CD4-positive, alpha-beta T cell treated with Interleukin-1 beta for 1 hour (primary cell): ENCODE results near the gene HEXD.
"Not testable (repeated sequence)": the region's sequence is repeated elsewhere in the genome, so short reads cannot be mapped to it uniquely, and the experiment has no call there.

Source experiments
- DNase-seq, 2 donors: peaks; one replicate each; pipeline ENCODE4 v3.0.0-alpha.2; 2020 to 2022

Gene HEXD

DNA sequence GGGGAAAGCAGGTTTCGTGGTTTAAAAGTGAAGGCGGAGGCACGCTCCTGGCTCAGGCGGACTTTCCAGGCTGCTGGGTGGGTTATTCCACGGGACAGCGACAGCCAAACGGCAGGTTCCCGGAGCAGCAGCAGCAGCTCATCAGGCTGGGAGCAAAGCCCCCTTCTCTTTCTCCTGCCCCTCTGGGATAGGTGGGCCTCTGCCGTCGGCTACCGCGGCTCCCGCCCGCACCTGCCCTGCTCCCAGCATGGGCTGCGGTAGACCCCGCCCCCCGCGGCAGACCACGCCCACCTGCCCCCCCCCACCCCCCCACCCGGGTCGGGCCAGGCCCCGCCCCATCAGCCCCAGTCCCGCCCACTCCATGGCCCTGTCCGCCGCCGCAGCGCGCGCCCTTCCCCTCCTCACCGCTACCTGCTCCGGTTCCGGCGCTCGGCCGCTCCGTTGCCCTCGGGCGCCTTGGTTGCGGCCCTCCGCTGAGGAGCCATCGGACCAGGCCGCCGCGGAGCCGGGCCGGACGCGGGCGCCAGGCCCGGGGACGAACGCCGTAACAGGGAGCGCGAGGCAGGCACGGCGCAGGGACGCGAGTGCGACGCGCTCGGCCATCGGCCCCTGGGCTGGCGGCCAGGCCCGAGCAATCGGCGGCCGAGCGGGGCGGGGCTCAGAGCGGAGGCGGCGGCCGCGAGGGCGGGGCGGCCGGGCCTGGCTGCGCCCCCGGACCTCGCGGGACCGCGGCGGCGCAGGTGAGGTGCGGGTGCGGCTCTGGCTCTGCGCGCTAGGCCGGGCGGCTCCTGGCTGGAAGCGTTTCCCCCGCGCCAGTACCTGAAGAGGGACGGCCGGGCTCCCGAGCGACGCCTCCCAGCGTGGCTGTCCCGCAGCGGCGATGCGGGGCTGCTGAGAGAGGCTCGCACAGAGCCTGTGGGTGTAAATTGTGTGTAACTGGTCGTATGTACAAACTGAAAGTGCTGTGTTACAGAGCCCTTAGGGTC is at the start of gene HEXD, which contains the start of gene OGFOD3:
Gene HEXD, plus strand, starts transcription at position 347 of the 986 bp plus-strand sequence. CDS start 1,453 bp downstream, outside the sequence.
Gene OGFOD3, minus strand, starts transcription at position 586 of the 986 bp plus-strand sequence. Its CDS starts 101 bp downstream, at position 485.
- DNase-seq: peak; percentile 87 to 88

DNA sequence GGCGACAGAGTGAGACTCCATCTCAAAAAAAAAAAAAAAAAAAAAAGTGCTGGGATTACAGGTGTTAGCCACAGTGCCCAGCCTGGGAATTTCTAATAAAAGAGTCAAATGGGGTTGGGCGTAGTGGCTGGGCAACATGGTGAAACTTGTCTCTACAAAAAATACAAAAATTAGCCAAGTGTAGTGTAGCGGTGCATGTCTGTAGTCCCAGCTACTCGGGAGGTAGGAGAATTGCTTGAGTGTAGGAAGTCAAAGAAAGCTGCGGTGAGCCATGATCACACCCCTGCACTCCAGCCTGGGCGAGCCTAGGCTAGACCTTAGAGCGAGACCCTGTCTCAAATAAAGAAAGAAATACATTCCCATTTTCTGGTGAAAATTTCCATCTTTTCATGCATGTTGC is 48.9 kb upstream of the HEXD start:
- DNase-seq: no peak

DNA sequence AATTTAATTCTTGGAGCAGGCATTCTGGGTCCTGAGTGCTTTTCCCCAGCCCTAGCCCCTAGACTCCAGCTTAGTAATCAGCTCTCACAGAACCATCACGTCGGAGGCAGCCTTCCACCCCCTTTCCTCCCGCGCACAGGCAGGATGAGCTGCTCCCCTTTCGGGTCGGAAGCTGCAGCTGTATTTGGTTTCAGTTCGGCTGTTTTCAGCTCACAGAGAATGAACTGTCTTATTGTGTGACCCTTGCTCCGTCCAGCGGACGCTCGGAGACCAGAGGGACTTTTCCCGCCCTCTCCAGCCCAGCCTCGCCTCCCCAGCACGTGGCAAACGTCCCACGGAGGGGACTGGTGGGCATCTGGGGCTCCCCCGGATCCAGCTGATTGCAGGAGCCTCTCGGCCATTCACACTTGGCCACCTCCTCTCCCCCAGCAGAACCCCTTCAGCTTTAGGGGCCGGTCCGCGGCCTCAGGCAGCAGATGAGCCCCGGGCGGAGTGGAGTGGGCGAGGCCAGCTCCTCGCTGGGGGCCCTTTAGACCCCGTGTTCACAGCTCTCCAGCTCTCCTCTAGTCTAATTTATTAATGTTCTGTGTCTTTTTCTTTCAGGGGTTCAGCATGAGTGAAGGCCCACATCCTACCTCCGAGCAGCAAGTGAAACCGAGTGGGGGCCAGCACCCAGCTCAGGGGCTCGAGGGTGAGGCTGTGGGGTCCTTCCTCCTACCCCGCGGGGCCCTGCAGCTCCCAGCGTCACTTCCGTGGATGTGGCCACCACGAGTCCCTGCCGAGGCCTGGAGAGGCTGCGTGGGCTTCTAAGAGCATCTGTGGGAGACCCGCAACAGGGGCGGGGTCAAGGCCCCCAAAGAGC is 47.4 kb upstream of the HEXD start:
- DNase-seq: no peak

DNA sequence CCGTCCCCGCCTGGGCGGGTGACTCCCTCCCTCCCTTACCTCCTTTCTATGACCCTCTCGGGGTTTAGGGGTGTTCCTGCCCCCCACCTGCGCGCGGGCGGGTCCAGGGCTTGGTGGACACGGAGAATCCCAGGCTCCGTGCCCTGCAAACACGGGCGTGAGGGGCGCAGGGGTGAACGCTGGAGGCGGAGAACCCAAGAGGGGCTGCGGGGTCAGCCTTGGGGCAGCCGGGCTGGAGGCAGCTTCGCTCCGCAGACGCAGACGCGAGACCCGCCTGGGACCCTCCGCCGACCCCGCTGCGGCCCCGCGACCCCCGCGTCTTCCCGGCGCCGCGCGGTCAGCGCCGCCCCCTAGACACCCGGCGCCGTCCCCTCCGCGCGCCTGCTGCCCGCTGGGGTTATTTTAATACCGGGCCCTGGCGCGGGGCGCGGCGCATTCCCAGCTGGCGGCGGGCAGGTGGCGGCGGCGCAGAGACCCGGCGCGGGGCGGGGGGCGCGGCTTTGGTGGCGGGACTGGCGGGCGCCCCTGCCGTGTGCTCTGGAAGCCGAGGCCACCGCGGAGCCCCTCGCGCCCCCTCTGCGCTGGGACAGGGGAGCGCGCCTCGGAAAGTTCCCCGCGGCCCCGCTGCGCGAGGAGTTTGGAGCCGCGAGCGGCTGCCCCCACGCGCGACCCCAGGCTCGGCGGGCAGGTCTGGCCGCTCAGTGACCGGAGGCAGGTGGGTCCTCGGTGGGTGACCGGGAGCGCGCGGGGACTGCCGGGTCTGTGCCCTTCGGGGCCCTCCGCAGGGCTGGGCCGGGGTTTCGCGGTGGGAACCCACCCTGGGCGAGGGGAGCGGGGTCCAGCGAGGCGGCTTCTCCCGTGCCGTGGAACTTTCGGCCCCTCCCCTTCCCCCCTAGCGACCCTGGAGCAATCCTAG is 46.6 kb upstream of the HEXD start, which contains the start of gene UTS2R:
Gene UTS2R, plus strand, starts transcription at position 433 of the 916 bp plus-strand sequence. CDS start 2,560 bp downstream, outside the sequence.
- no peak for DNase-seq

DNA sequence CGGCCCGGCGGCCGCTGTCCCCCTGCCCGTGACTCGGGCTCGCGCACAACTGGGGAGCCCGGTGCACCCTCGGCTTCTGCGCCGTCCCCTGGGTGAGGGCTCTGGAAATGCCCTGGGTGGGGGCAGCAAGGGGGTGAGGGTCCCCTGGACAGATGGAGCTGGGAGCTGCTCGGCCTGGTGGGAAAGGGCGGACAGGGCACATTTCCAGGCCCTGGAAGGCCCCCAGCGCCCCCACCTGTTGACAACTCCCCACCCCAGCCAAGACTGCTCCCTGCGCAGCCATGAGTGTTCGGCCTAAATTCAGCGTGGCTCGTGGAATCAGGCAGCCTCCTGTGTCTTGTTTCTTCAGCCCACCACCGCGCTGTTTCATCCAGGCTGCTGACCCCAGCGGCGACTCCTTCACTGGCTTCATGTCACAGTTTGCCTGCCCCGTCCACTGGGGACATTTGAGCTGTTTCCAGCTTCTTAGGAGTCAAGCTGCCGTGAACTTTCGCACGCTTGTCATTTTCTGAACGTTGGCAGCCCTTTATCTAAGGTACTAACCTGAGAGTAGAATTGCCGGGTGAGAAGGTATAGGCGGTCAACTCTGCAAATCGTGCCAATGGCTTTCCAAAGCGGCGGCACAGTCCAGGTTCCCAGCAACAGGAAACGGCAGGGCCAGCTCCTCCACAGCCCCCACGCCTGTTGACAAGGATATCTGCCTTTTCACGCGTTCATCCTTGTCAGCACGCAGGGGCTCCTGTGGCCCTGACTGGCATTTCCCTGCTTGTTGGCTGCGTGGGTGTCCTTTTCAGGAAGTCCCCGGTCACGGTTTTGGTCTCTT is 45.7 kb upstream of the HEXD start:
- no peak for DNase-seq

DNA sequence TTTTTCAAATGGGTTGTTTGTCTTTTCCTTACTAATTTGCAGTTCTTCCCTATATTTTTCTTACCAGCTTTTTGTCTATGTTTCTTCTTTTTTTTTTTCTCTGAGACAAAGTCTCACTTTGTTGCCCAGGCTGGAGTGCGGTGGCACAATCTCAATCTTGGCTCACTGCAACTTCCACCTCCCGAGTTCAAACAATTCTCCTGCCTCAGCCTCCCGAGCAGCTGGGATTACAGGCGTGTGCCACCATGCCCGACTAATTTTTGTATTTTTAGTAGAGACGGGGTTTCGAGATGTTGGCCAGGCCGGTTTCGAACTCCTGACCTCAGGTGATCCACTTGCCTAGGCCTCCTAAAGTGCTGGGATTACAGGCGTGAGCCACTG is 45.1 kb upstream of the HEXD start:
- DNase-seq: not testable (repeated sequence)

DNA sequence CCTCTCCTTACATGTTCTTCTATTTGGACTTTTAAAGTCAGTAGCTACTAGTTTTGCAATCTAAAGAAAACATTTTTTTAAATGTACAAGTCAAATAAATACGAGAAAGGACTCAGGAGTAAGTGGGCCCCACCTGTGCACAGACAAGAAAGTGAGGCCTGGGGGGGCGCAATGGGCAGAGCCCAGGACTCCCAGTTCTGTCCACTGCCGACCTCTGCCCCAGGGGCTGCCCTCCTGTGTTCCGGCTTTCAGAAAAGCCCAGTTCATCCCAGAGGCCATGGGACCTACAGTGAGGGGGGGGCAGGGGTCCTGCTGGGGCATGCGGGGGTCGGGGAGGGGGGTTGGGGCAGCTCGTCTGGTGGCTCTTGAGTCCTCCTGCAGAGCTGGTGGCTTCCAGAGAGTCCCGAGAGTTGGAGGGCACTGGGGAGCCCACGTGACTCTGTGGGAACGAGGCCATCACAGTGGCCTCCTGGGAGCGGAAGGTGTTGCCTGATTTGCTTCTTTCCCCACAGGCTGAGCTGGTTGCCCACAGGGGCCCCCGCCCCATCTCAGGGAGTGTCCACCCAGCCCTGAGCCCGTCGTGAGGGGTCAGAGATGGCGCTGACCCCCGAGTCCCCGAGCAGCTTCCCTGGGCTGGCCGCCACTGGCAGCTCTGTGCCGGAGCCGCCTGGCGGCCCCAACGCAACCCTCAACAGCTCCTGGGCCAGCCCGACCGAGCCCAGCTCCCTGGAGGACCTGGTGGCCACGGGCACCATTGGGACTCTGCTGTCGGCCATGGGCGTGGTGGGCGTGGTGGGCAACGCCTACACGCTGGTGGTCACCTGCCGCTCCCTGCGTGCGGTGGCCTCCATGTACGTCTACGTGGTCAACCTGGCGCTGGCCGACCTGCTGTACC is 44.2 kb upstream of the HEXD start:
- no peak for DNase-seq

DNA sequence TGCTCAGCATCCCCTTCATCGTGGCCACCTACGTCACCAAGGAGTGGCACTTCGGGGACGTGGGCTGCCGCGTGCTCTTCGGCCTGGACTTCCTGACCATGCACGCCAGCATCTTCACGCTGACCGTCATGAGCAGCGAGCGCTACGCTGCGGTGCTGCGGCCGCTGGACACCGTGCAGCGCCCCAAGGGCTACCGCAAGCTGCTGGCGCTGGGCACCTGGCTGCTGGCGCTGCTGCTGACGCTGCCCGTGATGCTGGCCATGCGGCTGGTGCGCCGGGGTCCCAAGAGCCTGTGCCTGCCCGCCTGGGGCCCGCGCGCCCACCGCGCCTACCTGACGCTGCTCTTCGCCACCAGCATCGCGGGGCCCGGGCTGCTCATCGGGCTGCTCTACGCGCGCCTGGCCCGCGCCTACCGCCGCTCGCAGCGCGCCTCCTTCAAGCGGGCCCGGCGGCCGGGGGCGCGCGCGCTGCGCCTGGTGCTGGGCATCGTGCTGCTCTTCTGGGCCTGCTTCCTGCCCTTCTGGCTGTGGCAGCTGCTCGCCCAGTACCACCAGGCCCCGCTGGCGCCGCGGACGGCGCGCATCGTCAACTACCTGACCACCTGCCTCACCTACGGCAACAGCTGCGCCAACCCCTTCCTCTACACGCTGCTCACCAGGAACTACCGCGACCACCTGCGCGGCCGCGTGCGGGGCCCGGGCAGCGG is 43.4 kb upstream of the HEXD start:
- DNase-seq: no peak

DNA sequence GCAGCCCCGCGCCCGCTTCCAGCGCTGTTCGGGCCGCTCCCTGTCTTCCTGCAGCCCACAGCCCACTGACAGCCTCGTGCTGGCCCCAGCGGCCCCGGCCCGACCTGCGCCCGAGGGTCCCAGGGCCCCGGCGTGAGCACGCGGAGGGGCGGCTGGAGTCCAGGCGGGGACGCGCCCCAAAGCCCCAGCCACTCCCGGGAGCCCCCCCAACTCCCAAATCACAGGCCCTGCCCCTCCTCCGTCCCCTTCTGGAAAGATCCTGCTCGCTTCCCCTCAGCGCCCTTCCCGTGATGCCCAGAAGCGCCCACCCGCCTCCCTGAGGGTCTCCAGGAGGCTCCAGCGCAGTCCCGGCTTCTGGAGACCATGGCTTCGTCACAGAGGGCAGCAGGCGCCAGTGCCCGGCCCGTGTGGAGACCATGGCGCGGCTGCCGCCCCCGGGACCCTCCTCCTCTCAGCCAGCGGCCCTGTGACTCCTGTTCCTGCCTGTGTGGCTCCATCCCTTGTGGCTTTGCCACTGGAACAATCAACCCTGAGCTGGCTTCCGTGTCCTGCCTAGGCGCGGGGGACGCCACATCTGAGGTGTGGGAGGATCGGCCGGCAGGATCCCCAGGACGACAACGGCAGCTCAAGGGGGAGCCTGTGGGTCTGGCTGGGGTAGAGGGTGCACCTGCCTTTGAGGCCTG is 42.6 kb upstream of the HEXD start:
- no peak for DNase-seq

DNA sequence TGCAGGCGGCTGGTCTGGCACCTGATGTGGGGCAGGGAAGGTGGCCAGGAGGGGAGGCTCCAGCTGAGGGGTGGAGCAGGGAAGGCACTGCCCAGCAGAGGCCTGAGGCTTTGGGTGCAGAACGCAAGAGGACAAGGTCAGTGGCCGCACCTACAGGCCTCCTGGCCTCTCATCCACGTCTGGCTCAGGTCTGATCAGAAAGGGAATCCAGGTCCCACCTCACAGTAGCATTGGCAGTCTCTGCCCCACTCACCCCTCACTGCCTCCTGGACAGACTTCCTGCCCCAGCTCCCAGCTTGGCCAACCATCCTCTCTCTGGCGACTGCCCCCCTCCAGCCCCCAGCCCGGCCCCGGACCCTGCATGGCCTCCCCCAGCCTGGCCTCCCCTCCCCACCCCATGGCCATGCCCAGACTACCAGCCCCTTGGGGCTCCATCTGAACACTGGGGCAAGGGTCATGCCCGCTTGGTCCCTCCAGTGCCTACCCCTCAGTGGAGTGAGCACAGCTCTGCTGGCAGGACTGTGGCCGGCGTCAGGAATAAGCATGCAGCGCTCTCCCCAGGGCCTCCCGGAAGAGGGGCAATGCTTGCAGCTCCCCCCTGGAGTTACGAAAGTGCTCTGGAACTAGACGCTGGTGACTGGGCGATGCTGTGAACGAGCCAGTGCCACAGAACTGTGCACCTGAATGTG is 42.0 kb upstream of the HEXD start:
- DNase-seq: no peak

DNA sequence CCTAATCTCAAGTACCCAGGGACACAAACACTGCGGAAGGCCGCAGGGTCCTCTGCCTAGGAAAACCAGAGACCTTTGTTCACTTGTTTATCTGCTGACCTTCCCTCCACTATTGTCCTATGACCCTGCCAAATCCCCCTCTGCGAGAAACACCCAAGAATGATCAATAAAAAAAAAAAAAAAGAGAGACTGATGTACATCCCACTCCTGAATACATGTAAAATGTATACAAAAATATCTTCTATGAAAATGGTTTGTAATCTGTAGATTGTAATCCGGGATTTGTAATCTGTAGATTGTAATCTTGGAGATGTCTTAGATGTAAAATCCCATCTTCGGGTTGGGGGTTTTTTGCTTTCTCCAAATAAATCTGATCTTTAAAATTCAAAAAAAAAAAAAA is 40.9 kb upstream of the HEXD start:
- DNase-seq: not testable (repeated sequence)

DNA sequence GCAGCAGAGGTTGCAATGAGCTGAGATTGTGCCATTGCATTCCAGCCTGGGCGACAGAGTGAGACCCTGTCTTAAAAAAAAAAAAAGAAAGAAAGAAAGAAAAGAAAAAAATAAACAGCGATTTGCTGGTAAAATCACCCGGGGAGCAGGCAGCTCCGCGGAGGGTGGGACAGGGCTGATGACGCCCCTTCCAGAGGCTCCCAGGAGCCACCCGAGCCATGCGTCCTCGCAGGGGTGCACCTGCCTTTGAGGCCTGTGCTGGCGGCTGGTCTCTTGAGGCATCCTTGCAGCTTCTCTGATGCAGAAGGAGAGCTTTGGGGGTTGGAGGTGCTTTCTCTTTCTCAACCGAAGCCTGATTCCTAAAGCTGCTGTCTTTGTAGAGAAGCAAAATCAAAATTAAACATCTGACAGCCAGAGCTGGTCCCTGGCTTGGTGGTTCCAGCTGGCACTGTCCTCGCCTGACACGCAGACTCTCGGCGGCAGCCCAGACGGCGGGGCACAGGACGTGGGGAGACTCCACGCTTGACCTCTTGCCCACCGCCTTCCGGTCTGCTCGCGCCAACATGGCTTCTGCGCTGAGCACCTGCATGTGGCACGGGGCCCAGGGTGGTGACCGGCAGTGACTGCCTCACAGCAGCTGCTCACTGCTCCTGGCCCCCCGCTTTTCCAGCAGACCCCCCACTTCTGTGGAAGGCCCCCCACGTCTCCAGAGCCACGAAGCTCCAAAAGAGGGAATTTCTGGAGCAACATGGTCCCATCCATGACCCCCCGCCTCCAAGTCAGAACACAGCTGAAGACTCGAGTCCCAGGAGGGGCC is 40.0 kb upstream of the HEXD start:
- DNase-seq: no peak

DNA sequence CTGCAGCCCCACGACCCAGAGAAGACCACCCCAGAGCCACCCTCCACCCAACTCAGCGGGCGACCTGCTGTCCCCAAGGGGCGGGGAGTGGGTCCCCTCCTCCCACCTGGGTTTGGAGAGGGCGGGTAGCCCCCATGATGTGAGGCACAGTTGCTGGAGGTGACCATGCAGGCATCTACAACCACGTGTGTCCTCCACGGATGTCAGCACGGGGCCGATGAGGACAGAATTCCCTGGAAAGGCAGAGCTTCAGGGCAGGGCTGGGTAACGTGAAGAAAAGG is 39.5 kb upstream of the HEXD start:
- DNase-seq: no peak

DNA sequence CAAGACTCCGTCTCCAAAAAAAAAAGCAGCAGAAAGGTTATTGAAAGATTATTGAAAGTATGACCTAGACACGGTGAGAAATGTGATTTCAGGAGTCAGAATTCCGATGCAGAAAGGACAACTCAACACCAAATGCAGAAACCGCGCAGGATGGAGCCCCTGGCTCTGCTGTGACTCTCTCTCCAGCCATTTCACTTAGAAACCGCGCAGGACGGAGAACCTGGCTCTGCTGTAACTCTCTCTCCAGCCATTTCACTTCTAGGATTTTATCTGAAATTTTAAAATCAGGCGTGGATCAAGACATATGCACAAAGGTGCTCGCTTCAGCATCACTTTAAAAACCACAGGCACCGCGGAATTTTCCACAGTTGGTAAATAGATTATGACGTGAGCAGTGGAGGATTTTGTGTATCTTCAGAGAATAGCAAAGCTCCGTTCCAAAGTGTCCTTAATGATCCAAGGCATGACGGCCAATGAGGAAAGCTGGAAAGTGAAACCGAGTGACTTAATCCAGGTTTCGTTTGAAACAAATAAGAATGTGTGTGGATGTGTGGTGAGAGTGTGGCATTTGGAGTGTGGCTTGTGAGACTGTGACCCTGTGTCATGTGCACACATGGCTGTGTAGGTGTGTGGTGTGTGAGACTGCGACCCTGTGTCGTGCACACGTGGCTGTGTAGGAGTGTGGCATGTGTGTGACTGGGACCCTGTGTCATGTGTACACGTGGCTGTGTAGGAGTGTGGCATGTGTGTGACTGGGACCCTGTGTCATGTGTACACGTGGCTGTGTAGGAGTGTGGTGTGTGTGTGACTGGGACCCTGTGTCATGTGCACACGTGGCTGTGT is 37.1 kb upstream of the HEXD start:
- no peak for DNase-seq

DNA sequence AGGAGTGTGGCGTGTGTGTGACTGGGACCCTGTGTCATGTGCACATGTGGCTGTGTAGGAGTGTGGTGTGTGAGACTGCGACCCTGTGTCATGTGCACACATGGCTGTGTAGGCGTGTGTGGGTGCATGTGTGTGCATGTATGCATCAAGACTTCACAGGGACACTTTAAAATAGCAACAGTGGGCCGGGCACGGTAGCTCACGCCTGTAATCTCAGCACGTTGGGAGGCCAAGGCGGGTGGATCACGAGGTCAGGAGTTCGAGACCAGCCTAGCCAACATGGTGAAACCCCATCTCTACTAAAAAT is 36.5 kb upstream of the HEXD start:
- not testable (repeated sequence) for DNase-seq

DNA sequence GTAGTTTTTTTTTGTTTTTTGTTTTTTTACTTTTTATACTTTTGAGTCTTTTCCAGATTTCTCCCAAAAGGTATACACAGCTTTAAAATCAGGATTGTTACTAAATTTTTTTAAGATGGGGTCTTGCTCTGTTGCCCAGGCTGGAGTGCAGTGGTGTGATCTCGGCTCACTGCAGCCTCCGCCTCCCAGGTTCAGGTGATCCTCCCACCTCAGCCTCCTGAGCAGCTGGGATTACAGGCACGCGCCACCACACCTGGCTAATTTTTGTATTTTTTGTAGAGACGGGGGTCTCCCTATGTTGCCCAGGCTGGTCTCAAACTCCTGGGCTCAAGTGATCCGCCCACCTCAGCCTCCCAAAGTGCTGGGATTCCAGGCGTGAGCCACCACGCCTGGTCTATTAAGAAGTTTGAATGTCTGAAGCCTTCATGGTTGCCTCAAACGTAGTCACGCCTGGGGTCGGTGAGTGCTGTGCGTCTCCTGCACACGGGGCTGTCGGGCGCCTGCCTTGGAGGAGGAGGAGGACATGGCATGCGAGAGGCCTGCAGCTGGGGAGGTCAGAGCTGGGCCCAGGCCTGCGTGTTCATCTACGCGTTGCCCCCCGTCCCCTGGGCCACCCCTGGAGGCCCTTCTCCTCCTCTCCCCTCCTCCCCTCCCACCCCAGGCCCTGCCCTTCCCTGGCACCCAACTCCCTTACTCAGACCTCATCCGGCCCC is 35.8 kb upstream of the HEXD start:
- DNase-seq: not testable (repeated sequence)
